NCI-H2107 treated with DMSO at 0.1 percent for 48 hours (cell line): ENCODE measurements around the gene DCST2.

Experiments used
- DNase-seq: peaks from one replicate; lab custom pipeline; 2025; ENCODE audit not compliant: unreplicated experiment; lab: John Stamatoyannopoulos, UW

Gene DCST2

GRCh38 chr1:155033524-155033923 is at the start of gene DCST2, which contains the start of gene DCST1:
Gene DCST2, minus strand, starts transcription at chr1:155033781. Its CDS starts 80 bp downstream, at chr1:155033701.
Gene DCST1, plus strand, starts transcription at chr1:155033824. Its CDS starts 213 bp downstream, at chr1:155034037.
- DNase-seq, result no peak

- DNase-seq, result no peak
Observed at GRCh38 chr1:155083052-155083541, 49.5 kb upstream of the DCST2 start.

- DNase-seq, result no peak
Observed at GRCh38 chr1:155082301-155083051, 48.9 kb upstream of the DCST2 start.

- no peak for DNase-seq
Observed at GRCh38 chr1:155081472-155082300, 48.1 kb upstream of the DCST2 start.

GRCh38 chr1:155080312-155081228 is 47.0 kb upstream of the DCST2 start:
- peak; percentile 53 for DNase-seq

GRCh38 chr1:155079487-155080311 is 46.1 kb upstream of the DCST2 start:
- DNase-seq, result no peak

- no peak for DNase-seq
Observed at GRCh38 chr1:155079210-155079486, 45.6 kb upstream of the DCST2 start.

GRCh38 chr1:155078469-155079209 is 45.1 kb upstream of the DCST2 start, which contains the start of gene EFNA3:
Gene EFNA3, plus strand, starts transcription at chr1:155078837. Its CDS starts 105 bp downstream, at chr1:155078942.
- no peak for DNase-seq

GRCh38 chr1:155077758-155078445 is 44.3 kb upstream of the DCST2 start:
- DNase-seq, result peak; percentile 39

- DNase-seq, result peak; percentile 90
Observed at GRCh38 chr1:155077346-155077745, 43.8 kb upstream of the DCST2 start.

- no peak for DNase-seq
Observed at GRCh38 chr1:155076371-155076770, 42.8 kb upstream of the DCST2 start.

- peak; percentile 47 for DNase-seq
Observed at GRCh38 chr1:155075535-155075934, 42.0 kb upstream of the DCST2 start.

- no peak for DNase-seq
Observed at GRCh38 chr1:155073377-155074242, 40.0 kb upstream of the DCST2 start.

GRCh38 chr1:155072531-155073289 is 39.1 kb upstream of the DCST2 start:
- no peak for DNase-seq

- no peak for DNase-seq
Observed at GRCh38 chr1:155071701-155072100, 38.1 kb upstream of the DCST2 start.

- DNase-seq, result peak; percentile 24
Observed at GRCh38 chr1:155070721-155071569, 37.4 kb upstream of the DCST2 start.
